Ascending aorta (tissue), 2 donors: ENCODE data around the gene FNTB. TPM values are rescaled to one million over a fixed set of nuclear protein-coding genes. Genes with fewer than 3 reads are reported as not detected.

Source experiments
- DNase-seq, 2 donors: peaks; one replicate each; pipeline ENCODE4 v3.0.0-alpha.2; 2019; ENCODE audit warnings: low spot score in 2 of 2
- H3K27ac ChIP-seq, 2 donors: fragments of 200-600 bp; sonication (generic); one replicate each; pipeline ENCODE4 v1.5.1; 2016 to 2017; ENCODE audit warnings: mild to moderate bottlenecking in 1 of 2
- H3K27me3 ChIP-seq: fragments of 200-600 bp; sonication (generic); one replicate; pipeline ENCODE4 v1.5.1; 2017
- H3K36me3 ChIP-seq, 2 donors: fragments of 200-600 bp; sonication (generic); one replicate each; pipeline ENCODE4 v1.5.1; 2016
- H3K4me1 ChIP-seq, 2 donors: fragments of 200-600 bp; sonication (generic); one replicate each; pipeline ENCODE4 v1.5.1; 2016 to 2017; ENCODE audit warnings: mild to moderate bottlenecking in 1 of 2
- H3K4me3 ChIP-seq, 2 donors: fragments of 200-600 bp; sonication (generic); one replicate each; pipeline ENCODE4 v1.5.1; 2016 to 2017; ENCODE audit warnings: mild to moderate bottlenecking in 1 of 2
- H3K9me3 ChIP-seq, 2 donors: fragments of 200-600 bp; sonication (generic); one replicate each; pipeline ENCODE4 v1.5.1; 2016
- intact Hi-C: fragments of 100-400 bp; cut with DNase I; formaldehyde crosslinking; loops from one replicate; pipeline ENCODE4 v1.15.1; 2023
- total RNA-seq: library from RNA; depleted of rRNA; stranded (reverse); fragments of >200 nt; gene quantifications from one replicate; pipeline ENCODE4 v1.1.0, GENCODE V29; 2016
- TF ChIP-seq, protein P1 (sequence below), 3 experiments: fragments of 200-600 bp in 2 of 3; fragments of 450-650 bp in 1 of 3; sonication (generic) in 2 of 3; IDR thresholded peaks; one replicate each; pipeline ENCODE4 v1.5.1; 2016 to 2019; ENCODE audit warnings: antibody characterized with exemption in 3 of 3, mild to moderate bottlenecking in 1 of 3, moderate library complexity in 1 of 3

The FNTB gene
- total RNA-seq, 1 donor from 2014 or later: 13.9 TPM

DNA sequence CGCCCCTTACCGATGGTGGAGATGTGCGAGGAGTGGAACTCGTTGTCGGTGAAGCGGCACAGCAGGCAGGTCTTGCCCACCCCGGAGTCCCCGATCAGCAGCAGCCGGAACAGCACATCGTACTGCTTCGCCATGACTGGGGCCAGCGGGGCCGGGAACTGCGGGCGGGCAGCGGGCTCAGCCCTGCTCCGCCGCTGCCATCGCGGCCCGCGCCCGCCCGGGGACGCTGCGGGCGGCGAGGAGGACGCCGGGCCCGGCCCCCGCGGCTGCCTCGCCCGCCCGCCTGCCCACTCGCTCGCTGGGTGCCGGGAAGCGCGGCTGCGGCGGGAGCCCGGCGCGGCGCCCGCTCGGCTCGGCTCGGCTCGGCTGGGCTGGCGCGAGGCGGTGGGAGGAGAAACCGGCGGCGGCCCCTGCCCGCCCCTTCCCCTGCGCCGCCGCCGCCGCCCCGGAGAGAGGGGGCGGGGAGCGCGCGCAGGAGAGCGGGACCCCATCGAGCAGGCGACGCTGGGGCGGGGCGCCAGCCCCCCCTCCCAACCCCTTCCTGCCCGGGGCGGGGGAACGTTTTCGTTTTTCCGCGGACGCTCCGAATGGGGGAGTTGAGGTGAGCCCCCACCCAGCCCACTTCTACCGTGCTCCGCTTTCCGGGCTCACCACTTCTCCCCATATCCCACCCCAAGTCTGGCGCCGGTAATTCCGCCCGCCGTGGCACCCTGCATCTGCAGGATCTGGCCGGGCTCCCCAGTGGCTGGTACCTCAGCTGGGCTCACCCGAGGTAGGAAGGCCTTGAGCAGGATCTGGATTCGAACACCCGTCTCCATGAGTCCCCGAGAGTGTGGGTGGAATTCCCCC, 14.5 kb upstream of the FNTB start, which contains the start of gene RAB15:
TSS of gene RAB15 (minus strand) at position 394 of the 849 bp plus-strand sequence. CDS start at position 134, 260 bp downstream.
- no peaks in the 10 kb centered on the region for H3K27me3 ChIP-seq
- H3K4me3 ChIP-seq: peak within 1 kb of the TSS; percentile 69 to 77
- TF ChIP-seq, protein P1, sequence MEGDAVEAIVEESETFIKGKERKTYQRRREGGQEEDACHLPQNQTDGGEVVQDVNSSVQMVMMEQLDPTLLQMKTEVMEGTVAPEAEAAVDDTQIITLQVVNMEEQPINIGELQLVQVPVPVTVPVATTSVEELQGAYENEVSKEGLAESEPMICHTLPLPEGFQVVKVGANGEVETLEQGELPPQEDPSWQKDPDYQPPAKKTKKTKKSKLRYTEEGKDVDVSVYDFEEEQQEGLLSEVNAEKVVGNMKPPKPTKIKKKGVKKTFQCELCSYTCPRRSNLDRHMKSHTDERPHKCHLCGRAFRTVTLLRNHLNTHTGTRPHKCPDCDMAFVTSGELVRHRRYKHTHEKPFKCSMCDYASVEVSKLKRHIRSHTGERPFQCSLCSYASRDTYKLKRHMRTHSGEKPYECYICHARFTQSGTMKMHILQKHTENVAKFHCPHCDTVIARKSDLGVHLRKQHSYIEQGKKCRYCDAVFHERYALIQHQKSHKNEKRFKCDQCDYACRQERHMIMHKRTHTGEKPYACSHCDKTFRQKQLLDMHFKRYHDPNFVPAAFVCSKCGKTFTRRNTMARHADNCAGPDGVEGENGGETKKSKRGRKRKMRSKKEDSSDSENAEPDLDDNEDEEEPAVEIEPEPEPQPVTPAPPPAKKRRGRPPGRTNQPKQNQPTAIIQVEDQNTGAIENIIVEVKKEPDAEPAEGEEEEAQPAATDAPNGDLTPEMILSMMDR (IDR thresholded peaks at IDR 0.05): no peak
- DNase-seq: no peak
- intact Hi-C loops: loop anchor here (5.0 kb wide), 1 partner anchor 55 kb away; no protein-coding TSS in a partner anchor
- H3K36me3 ChIP-seq: no peaks in the 10 kb centered on the region
- peak within 1 kb of the TSS in 1 of 2 donors; percentile 32 for H3K27ac ChIP-seq
- peaks cover 9 to 12% of the 10 kb centered on the region in 2 donors for H3K4me1 ChIP-seq
- H3K9me3 ChIP-seq: no peaks in the 10 kb centered on the region

DNA sequence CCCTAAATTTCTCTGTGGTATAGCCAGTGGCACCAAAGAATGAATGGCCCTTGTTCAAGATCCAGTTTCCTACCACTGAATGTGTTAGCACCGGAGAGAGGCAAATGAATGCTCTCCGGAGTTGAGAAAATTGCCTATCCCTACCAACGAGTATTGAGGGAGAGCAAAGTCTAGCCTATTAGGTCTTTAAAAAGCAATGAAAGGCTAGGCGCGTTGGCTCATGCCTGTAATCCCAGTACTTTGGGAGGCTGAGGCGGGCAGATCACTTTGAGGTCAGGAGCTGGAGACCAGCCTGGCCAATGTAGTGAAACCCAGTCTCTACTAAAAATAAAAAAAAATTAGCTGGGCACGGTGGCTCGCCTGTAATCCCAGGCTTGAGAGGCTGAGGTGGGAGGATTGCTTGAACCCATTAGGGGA, 13.7 kb upstream of the FNTB start:
- Histone ChIP-seq H3K27me3 (no peaks in the 10 kb centered on the region), H3K36me3 (no peaks in the 10 kb centered on the region), H3K9me3 (no peaks in the 10 kb centered on the region), H3K27ac (peak overlapping the region in 1 of 2 donors; percentile 32), H3K4me1 (peaks cover 9 to 12% of the 10 kb centered on the region in 2 donors), H3K4me3 (peak overlapping the region in 1 of 2 donors; percentile 77)
- intact Hi-C loops: loop anchor here (5.0 kb wide), 1 partner anchor 56 kb away; no protein-coding TSS in a partner anchor
- DNase-seq: no peak
- TF ChIP-seq, protein P1 (IDR thresholded peaks at IDR 0.05): no peak

DNA sequence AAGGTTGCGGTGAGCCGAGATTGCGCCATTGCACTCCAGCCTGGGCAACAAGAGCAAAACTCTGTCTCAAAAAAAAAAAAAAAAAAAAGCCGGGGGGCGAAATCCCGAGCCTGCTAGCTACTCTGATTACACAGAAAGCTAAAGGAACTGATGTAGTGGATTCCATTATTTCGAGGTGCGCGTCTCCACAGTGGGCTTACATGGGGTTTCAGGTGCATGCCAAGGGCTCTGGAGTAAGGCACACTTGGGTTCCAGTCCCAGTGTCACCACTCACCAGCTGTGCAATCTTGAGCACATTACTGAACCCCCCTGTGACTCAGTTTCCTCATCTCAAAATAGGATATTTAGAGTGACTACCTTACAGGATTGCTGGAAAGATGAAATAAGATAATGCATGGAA, 12.9 kb upstream of the FNTB start:
- no peak overlapping the region for H3K27ac ChIP-seq
- intact Hi-C loops: loop anchor here (5.0 kb wide), 1 partner anchor 57 kb away; no protein-coding TSS in a partner anchor
- H3K9me3 ChIP-seq: no peaks in the 10 kb centered on the region
- TF ChIP-seq, protein P1 (IDR thresholded peaks at IDR 0.05): no peak
- H3K4me1 ChIP-seq: peaks cover 9 to 12% of the 10 kb centered on the region in 2 donors
- H3K27me3 ChIP-seq: no peaks in the 10 kb centered on the region
- no peaks in the 10 kb centered on the region for H3K36me3 ChIP-seq
- H3K4me3 ChIP-seq: no peak overlapping the region
- DNase-seq: no peak

DNA sequence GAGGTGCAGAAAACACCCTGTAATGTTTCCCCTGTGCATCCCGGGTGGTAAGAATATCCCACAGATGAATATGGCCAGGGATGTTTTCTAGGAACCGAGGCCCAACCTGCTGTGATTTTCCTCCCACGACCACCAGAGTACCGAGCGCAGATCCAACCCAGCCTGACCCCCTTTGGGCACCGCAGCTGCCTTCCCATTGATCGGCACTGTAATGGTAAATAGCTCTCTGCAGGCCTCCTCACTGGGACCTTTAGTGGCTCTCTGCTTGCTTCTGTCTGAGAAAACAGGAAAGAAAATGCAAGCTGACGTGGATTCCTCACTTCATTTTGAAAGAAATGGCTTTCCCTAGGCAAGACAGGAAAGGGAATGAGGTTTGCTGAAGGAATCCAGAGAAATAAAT, 12.1 kb upstream of the FNTB start:
- Histone ChIP-seq H3K4me3 (no peak overlapping the region), H3K4me1 (peaks cover 9 to 12% of the 10 kb centered on the region in 2 donors), H3K9me3 (no peaks in the 10 kb centered on the region), H3K36me3 (no peaks in the 10 kb centered on the region), H3K27ac (no peak overlapping the region), H3K27me3 (no peaks in the 10 kb centered on the region)
- intact Hi-C loops: loop anchor here (5.0 kb wide), 1 partner anchor 57 kb away; no protein-coding TSS in a partner anchor
- TF ChIP-seq, protein P1 (IDR thresholded peaks at IDR 0.05): no peak
- DNase-seq: no peak

DNA sequence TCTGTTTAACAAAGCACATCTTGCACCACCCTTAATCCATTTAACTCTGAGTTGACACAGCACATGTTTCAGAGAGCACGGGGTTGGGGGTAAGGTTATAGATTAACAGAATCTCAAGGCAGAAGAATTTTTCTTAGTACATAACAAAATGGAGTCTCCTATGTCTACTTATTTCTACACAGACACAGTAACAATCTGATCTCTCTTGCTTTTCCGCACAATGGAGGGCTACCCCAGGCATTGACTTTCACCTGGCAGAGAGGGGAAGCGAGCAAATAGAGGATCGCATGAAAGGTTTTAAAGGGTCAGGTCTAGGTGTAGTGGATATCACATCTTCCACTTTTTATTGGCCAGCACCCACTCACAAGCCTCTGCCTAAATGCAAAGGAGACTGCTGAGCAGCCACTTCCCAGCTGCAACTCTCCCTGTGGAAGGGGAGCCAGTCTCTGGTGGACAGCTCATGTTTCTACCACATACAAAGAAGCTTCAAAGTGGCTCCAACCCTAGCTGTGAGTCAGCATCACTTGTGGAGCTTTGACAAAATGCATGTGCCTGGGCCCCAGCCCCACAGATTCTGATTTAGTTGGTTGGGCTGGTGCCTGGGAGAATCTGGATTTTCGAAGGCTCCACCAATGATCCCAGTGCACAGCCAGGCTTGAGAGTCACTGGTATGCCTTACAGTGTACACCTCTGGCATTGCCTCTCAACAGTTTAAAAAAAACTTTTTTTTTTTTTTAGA, 7.2 kb upstream of the FNTB start:
- no peak for DNase-seq
- peaks cover 0 to 3% of the 10 kb centered on the region in 2 donors for H3K4me1 ChIP-seq
- H3K9me3 ChIP-seq: no peaks in the 10 kb centered on the region
- no peak overlapping the region for H3K4me3 ChIP-seq
- no peaks in the 10 kb centered on the region for H3K27me3 ChIP-seq
- intact Hi-C loops: no loop called here
- H3K27ac ChIP-seq: no peak overlapping the region
- TF ChIP-seq, protein P1 (IDR thresholded peaks at IDR 0.05): no peak
- H3K36me3 ChIP-seq: no peaks in the 10 kb centered on the region
